ENCODE data around the gene PC. TPM values are rescaled to one million over a fixed set of nuclear protein-coding genes. Genes with fewer than 3 reads are reported as not detected.

The PC gene
- total and polyA plus RNA-seq, 9 of the 15 experiments (the other 6 are each of a cell fraction or from before 2014, with no cell fraction given): 0.94 to 38.0 (median 8.7) TPM

- TF ChIP-seq USF2 (CRISPR knock-in tag; IDR thresholded peaks at IDR 0.05) (peak; percentile 40), ZNF586 (CRISPR knock-in tag; conservative IDR thresholded peaks at IDR 0.05) (no peak), ZZZ3 (IDR thresholded peaks at IDR 0.05) (no peak), FOXP1 (CRISPR knock-in tag; IDR thresholded peaks at IDR 0.05) (no peak), FOXK2 (conservative IDR thresholded peaks at IDR 0.05 in 1 of 2, IDR thresholded peaks at IDR 0.05 in 1 of 2; ENCODE audit: low read depth in 2 of 2) (no peak), U2AF2 (optimal IDR thresholded peaks at IDR 0.05; ENCODE audit: low read depth, low read length) (no peak), KDM2B (CRISPR knock-in tag; IDR thresholded peaks at IDR 0.05) (no peak), C11orf30 (IDR thresholded peaks at IDR 0.05; ENCODE audit: low read depth) (no peak), HIVEP1 (CRISPR knock-in tag; IDR thresholded peaks at IDR 0.05) (no peak), BCL6 (CRISPR knock-in tag; IDR thresholded peaks at IDR 0.05) (no peak), RNF219 (CRISPR knock-in tag; IDR thresholded peaks at IDR 0.05) (no peak), FOSL1 (tag; conservative IDR thresholded peaks at IDR 0.05) (no peak)
Measured at GRCh38 chr11:66881927-66882452, 76.2 kb downstream of the PC start (continued).
